Mucosa of descending colon (tissue), 3 donors: Measurements from ENCODE around the gene PPP2R5E. TPM values are rescaled to one million over a fixed set of nuclear protein-coding genes. Genes with fewer than 3 reads are reported as not detected.

Experiments
- ATAC-seq: fragments of 200-7000 bp; cut with Tn5 transposase; one replicate; pipeline ENCODE4 v1.9.1; 2020; ENCODE audit warnings: mild to moderate bottlenecking, moderate library complexity
- DNase-seq, 3 donors: peaks; one replicate each; pipeline ENCODE4 v3.0.0-alpha.2; 2020
- H3K36me3 ChIP-seq: fragments of 200-600 bp; one replicate; pipeline ENCODE4 v1.8.0; 2021; ENCODE audit warnings: low read depth, mild to moderate bottlenecking
- H3K4me1 ChIP-seq: fragments of 200-600 bp; one replicate; pipeline ENCODE4 v1.8.0; 2021; ENCODE audit warnings: low read depth, mild to moderate bottlenecking
- H3K4me3 ChIP-seq: fragments of 200-600 bp; one replicate; pipeline ENCODE4 v1.8.0; 2021; ENCODE audit warnings: mild to moderate bottlenecking
- H3K9me3 ChIP-seq: fragments of 200-600 bp; one replicate; pipeline ENCODE4 v1.8.0; 2021; ENCODE audit warnings: mild to moderate bottlenecking
- CTCF ChIP-seq: fragments of 200-600 bp; IDR thresholded peaks from one replicate; pipeline ENCODE4 v1.8.0; 2022; ENCODE audit warnings: antibody characterized with exemption, mild to moderate bottlenecking
- intact Hi-C, 2 donors: fragments of 100-400 bp; cut with DNase I in 1 of 2; cut with micrococcal nuclease in 1 of 2; formaldehyde crosslinking; loops; one replicate each; pipeline versions ENCODE4 v1.11.0 to v1.11.1; 2022; cut with DNase I, micrococcal nuclease
- total RNA-seq, 3 donors: library from RNA; stranded (reverse); fragmentation: NEBNext Ultra II Directional in 2 of 3; extraction: Animal tissue kit (Norgen Biotek cat#: 25700) in 2 of 3; gene quantifications; one replicate each; pipeline versions ENCODE4 v1.2.1 to v1.2.4, GENCODE V29; 2021 to 2023
- donor health status: DM: no; HTN: no; CAD: no; lungs with moderate emphysema.
- donor health status: DM: no; HTN: no; CAD: no.
- donor health status: DM: no; HTN: yes; CAD: no.

The PPP2R5E gene
- total RNA-seq, 3 donors from 2014 or later, result 45.3 to 54.1 (median 51.6) TPM

DNA sequence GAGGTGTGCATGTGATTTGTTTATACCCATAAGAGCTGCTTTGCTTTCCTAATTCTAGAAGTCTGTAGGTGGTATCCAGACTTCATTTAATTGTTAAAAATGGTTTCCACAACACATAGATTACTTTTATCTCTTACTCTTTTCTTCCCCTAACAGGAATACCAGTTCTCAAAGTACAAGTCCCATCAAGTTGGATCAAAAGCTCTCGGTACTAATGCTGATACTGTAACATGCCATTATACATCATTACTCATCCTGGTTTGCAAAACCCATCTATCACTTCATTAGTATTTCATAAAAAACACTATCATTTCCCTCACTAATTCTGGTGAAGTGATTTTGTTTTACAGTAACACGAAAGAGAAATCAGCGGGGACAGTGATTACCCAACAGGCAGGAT, 94.3 kb downstream of the PPP2R5E start:
- TF ChIP-seq CTCF, result no peak
- H3K4me3 ChIP-seq, result no peak overlapping the region
- no peaks in the 10 kb centered on the region for H3K4me1 ChIP-seq
- DNase-seq, result no peak
- ATAC-seq, result no peak
- no peaks in the 10 kb centered on the region for H3K9me3 ChIP-seq
- intact Hi-C loops, result no loop called here
- H3K36me3 ChIP-seq, result no peaks in the 10 kb centered on the region

- ATAC-seq (no peak), DNase-seq (no peak)
- H3K9me3 ChIP-seq, result no peaks in the 10 kb centered on the region
- no peak overlapping the region for H3K4me3 ChIP-seq
- no peaks in the 10 kb centered on the region for H3K36me3 ChIP-seq
- intact Hi-C loops, result no loop called here
- no peak for TF ChIP-seq CTCF
- peaks cover 2% of the 10 kb centered on the region for H3K4me1 ChIP-seq
Observed at GRCh38 chr14:63444588-63444987, 98.6 kb downstream of the PPP2R5E start.

- intact Hi-C loops, result no loop called here
- Histone ChIP-seq H3K36me3 (no peaks in the 10 kb centered on the region), H3K9me3 (no peaks in the 10 kb centered on the region), H3K4me1 (peaks cover 7% of the 10 kb centered on the region), H3K4me3 (no peak overlapping the region)
- DNase-seq (no peak), ATAC-seq (no peak)
- TF ChIP-seq CTCF, result no peak
Observed at GRCh38 chr14:63443988-63444387, 99.2 kb downstream of the PPP2R5E start.

DNA sequence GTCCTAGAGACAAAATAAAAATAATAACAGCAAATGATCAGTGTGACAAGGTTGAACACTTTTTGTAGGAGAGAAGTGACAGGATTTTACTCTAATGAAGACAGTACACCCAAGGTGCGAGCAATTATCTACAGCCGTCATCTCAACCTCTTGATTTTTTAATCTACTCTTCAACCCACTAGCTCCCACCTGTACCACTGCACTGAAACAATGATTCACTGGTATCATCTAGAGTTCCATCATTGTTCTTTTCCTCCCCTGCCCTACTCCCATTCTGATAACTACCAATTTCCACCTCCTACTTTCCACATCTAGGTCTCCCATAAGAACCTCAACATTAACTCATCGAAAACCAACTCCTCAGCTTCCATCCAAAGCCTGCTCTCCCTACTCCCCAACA, 99.8 kb downstream of the PPP2R5E start:
- intact Hi-C loops, result no loop called here
- no peak overlapping the region for H3K4me3 ChIP-seq
- no peak for TF ChIP-seq CTCF
- DNase-seq, result no peak
- peaks cover 13% of the 10 kb centered on the region for H3K4me1 ChIP-seq
- H3K9me3 ChIP-seq, result no peaks in the 10 kb centered on the region
- ATAC-seq, result no peak
- no peaks in the 10 kb centered on the region for H3K36me3 ChIP-seq

DNA sequence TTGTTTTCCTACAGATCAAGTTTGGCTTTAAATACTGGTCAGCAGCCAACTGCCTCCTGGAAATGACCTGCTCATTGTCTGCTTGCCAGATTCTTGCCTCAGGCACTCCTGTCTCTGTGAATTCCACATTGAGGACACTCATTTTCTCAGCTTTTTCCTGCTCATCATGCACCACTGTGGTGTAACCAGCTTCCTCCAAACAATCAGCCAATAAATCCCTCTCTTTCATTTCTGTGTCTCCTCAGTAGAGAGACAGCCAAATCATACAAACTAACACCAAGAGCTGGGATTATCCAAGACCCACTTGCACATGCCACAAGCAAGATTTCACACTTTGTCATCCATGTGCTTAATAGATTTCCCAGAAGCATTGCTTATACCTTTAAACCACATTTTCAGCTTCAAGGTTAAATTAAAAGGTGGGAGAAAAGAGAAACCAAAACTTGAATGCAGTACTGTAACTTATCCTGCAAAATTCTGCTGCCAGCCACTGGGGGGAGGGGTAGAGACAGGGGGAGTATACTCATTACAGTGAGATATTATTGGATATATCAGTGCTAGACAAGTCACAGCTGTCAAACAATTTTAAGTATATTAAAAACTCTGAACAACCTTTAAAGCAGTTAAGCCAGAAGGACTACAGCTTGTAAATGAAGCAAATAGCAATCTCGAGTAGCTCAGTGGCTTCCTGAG, 105.0 kb downstream of the PPP2R5E start:
- intact Hi-C loops, result no loop called here
- Histone ChIP-seq H3K9me3 (no peaks in the 10 kb centered on the region), H3K4me3 (no peak overlapping the region), H3K4me1 (peaks cover 34% of the 10 kb centered on the region), H3K36me3 (no peaks in the 10 kb centered on the region)
- DNase-seq (peak in 1 of 3 donors; percentile 61), ATAC-seq (peak; percentile 79)
- no peak for TF ChIP-seq CTCF
